HepG2 (cell line): ENCODE results near the gene ABCC3. TPM values are rescaled to one million over a fixed set of nuclear protein-coding genes. Genes with fewer than 3 reads are reported as not detected.

Experiments used
- AKAP8 ChIP-seq: sonication (generic); formaldehyde crosslinking; IDR thresholded peaks from 2 replicates; pipeline ENCODE4 v1.5.1; 2020; ENCODE audit warnings: mild to moderate bottlenecking, missing genetic modification reagents
- ETS1 ChIP-seq: sonication (generic); formaldehyde crosslinking; IDR thresholded peaks from 2 replicates; pipeline ENCODE4 v1.4.0; 2020; ENCODE audit warnings: missing genetic modification reagents
- FOXJ3 ChIP-seq: sonication (generic); formaldehyde crosslinking; IDR thresholded peaks from 2 replicates; pipeline ENCODE4 v1.4.0; 2020; ENCODE audit warnings: missing genetic modification reagents, mild to moderate bottlenecking, borderline replicate concordance
- GATAD1 ChIP-seq: IDR thresholded peaks from 2 replicates; pipeline ENCODE4 v1.6.1; 2016; ENCODE audit warnings: missing genetic modification reagents, missing compliant biosample characterization
- HNF4G ChIP-seq, 2 experiments: sonication (generic) in 1 of 2; formaldehyde crosslinking in 1 of 2; IDR thresholded peaks; 2 replicates each; pipeline versions ENCODE4 v1.4.0 to v1.6.1; 2011 to 2020; ENCODE audit warnings: borderline replicate concordance in 2 of 2, low read depth in 2 of 2, mild to moderate bottlenecking in 2 of 2, low read length in 1 of 2, missing genetic modification reagents in 1 of 2, moderate library complexity in 1 of 2
- PRPF4 ChIP-seq: fragments of 200-400 bp; formaldehyde crosslinking; IDR thresholded peaks from 2 replicates; pipeline ENCODE4 v1.6.1; 2016; ENCODE audit warnings: low read length, low read depth; ENCODE audit not compliant: poor library complexity, severe bottlenecking
- RAD21 ChIP-seq: fragments of 450-650 bp; formaldehyde crosslinking; IDR thresholded peaks from 2 replicates; pipeline ENCODE4 v1.5.0; 2020; ENCODE audit warnings: mild to moderate bottlenecking
- SETDB1 ChIP-seq: sonication (generic); formaldehyde crosslinking; IDR thresholded peaks from 2 replicates; pipeline ENCODE4 v1.5.1; 2020; ENCODE audit warnings: missing genetic modification reagents, mild to moderate bottlenecking, borderline replicate concordance
- SRSF1 ChIP-seq: fragments of 200-400 bp; formaldehyde crosslinking; optimal IDR thresholded peaks from 2 replicates; pipeline ENCODE3; 2017; ENCODE audit warnings: mild to moderate bottlenecking, low read depth, low read length, moderate library complexity
- ZNF160 ChIP-seq: sonication (generic); formaldehyde crosslinking; IDR thresholded peaks from 2 replicates; pipeline ENCODE4 v1.8.0; 2022; ENCODE audit warnings: mild to moderate bottlenecking, inconsistent platforms, missing genetic modification reagents
- ZNF484 ChIP-seq: sonication (generic); formaldehyde crosslinking; IDR thresholded peaks from 2 replicates; pipeline ENCODE4 v1.5.1; 2020; ENCODE audit warnings: mild to moderate bottlenecking, low read depth, missing genetic modification reagents, borderline replicate concordance
- ZNF512 ChIP-seq: sonication (generic); formaldehyde crosslinking; IDR thresholded peaks from 2 replicates; pipeline ENCODE4 v1.4.0; 2020; ENCODE audit warnings: mild to moderate bottlenecking, missing genetic modification reagents
- ZNF549 ChIP-seq: sonication (generic); formaldehyde crosslinking; IDR thresholded peaks from 2 replicates; pipeline ENCODE4 v1.5.0; 2020; ENCODE audit warnings: missing genetic modification reagents
- ZNF784 ChIP-seq: sonication (generic); formaldehyde crosslinking; IDR thresholded peaks from 2 replicates; pipeline ENCODE4 v1.5.1; 2020; ENCODE audit warnings: missing genetic modification reagents, mild to moderate bottlenecking, borderline replicate concordance
- ZSCAN12 ChIP-seq: sonication (generic); formaldehyde crosslinking; IDR thresholded peaks from 2 replicates; pipeline ENCODE4 v1.9.0; 2021; ENCODE audit warnings: mild to moderate bottlenecking, missing genetic modification reagents
- polyA plus RNA-seq, 8 experiments: library from polyadenylated mRNA; depleted of rRNA in 3 of 8; stranded (reverse) in 7 of 8; unstranded in 1 of 8; fragments of >200 nt; fragmentation: Illumina TruSeq in 4 of 8; extraction: Trizol in 4 of 8; gene quantifications; 2 replicates each; pipeline versions ENCODE4 v1.2.1 to v1.2.3, GENCODE V29; 2011 to 2016; ENCODE audit warnings: low read depth in 4 of 8, missing spikeins in 1 of 8, mixed read lengths in 1 of 8; ENCODE audit not compliant: insufficient read depth in 1 of 8
- total RNA-seq, 5 experiments: library from RNA; depleted of rRNA; stranded (reverse); fragments of >200 nt; fragmentation: Illumina TruSeq; extraction: Trizol; gene quantifications; 2 replicates each; pipeline ENCODE4 v1.2.3, GENCODE V29; 2016; ENCODE audit warnings: low read depth in 1 of 5
- TF ChIP-seq, protein P1 (sequence below): sonication (generic); formaldehyde crosslinking; IDR thresholded peaks from 2 replicates; pipeline ENCODE4 v1.4.0; 2020; ENCODE audit warnings: missing genetic modification reagents
- TF ChIP-seq, protein P2 (sequence below): IDR thresholded peaks from 2 replicates; pipeline ENCODE4 v1.6.1; 2018; ENCODE audit warnings: missing genetic modification reagents, mild to moderate bottlenecking, missing compliant biosample characterization
- TF ChIP-seq, protein P3 (sequence below): sonication (generic); formaldehyde crosslinking; IDR thresholded peaks from 2 replicates; pipeline ENCODE4 v1.4.0; 2020; ENCODE audit warnings: missing genetic modification reagents
- TF ChIP-seq, protein P4 (sequence below): sonication (generic); formaldehyde crosslinking; IDR thresholded peaks from 2 replicates; pipeline ENCODE4 v1.4.0; 2020; ENCODE audit warnings: mild to moderate bottlenecking, missing genetic modification reagents

Gene ABCC3
- total and polyA plus RNA-seq, 2 of the 13 experiments (the other 11 are each of a cell fraction or from before 2014, with no cell fraction given) = 25.2 to 50.7 TPM

DNA sequence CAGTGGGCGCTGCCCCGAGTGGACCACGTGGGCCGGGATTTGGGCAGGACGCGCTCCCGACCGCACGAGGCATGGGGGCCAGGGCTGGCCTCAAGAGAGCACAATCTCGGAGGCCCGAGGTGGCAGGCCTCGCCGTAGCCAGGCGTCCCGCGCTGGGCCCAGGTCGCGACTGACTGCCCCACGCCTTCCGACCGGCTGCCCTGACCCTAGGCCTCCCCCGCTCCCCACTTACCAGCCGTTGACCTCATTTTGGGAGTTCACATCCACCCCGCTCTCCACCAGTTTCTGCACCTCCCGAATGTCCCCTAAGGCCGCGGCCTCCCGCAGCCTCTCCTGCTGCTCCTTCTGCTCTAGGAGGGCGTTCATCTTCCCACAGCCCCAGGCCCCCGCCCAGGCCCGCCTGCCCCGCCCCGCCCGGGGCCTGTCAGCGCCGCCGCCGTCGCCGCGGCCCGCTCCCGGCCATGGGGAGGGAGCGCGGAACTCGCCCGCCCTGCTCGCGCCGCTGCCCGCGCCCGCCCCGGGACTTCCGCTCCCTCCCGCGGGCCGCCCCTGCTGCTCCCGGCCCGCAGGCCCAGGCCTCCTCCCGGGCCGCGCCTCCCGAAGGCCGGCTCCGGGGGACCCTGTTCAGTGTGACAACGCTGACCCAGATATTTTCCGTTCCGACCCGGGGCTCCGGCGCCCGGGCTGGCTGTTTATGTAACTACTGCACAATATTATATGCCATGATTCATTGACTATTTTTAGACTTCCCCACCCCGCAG lies 72.8 kb downstream of the ABCC3 start, which contains the start of gene ANKRD40 (continued):
- TF ChIP-seq, protein P1, sequence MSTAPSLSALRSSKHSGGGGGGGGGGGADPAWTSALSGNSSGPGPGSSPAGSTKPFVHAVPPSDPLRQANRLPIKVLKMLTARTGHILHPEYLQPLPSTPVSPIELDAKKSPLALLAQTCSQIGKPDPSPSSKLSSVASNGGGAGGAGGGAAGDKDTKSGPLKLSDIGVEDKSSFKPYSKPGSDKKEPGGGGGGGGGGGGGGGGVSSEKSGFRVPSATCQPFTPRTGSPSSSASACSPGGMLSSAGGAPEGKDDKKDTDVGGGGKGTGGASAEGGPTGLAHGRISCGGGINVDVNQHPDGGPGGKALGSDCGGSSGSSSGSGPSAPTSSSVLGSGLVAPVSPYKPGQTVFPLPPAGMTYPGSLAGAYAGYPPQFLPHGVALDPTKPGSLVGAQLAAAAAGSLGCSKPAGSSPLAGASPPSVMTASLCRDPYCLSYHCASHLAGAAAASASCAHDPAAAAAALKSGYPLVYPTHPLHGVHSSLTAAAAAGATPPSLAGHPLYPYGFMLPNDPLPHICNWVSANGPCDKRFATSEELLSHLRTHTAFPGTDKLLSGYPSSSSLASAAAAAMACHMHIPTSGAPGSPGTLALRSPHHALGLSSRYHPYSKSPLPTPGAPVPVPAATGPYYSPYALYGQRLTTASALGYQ = peak; percentile 63; the same call in 1 of the 2 replicates
- TF ChIP-seq GATAD1 (CRISPR knock-in tag) (peak; percentile 90), ZNF784 (CRISPR knock-in tag) (no peak; the same call in 1 of the 2 replicates), RAD21 (peak; percentile 55), ZNF512 (no peak), HNF4G (IDR thresholded peaks at IDR 0.05; ENCODE audit: borderline replicate concordance, low read depth, low read length) (peak; percentile 55; the same call in 1 of the 2 replicates), HNF4G (CRISPR knock-in tag; IDR thresholded peaks at IDR 0.05; ENCODE audit: borderline replicate concordance, low read depth) (no peak), ZSCAN12 (peak; percentile 88), SRSF1 (no peak), ZNF160 (no peak), ZNF484 (CRISPR knock-in tag) (peak; percentile 35; the same call in 1 of the 2 replicates), AKAP8 (CRISPR knock-in tag) (no peak), ETS1 (CRISPR knock-in tag) (0 out of 2 replicates have a peak, but pooled peaks have one; percentile 34), PRPF4 (no peak), FOXJ3 (CRISPR knock-in tag) (no peak), ZNF549 (CRISPR knock-in tag) (peak; percentile 62; the same call in 1 of the 2 replicates), SETDB1 (CRISPR knock-in tag) (no peak)
- TF ChIP-seq, protein P2, sequence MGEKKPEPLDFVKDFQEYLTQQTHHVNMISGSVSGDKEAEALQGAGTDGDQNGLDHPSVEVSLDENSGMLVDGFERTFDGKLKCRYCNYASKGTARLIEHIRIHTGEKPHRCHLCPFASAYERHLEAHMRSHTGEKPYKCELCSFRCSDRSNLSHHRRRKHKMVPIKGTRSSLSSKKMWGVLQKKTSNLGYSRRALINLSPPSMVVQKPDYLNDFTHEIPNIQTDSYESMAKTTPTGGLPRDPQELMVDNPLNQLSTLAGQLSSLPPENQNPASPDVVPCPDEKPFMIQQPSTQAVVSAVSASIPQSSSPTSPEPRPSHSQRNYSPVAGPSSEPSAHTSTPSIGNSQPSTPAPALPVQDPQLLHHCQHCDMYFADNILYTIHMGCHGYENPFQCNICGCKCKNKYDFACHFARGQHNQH = peak; percentile 95
- TF ChIP-seq, protein P3, sequence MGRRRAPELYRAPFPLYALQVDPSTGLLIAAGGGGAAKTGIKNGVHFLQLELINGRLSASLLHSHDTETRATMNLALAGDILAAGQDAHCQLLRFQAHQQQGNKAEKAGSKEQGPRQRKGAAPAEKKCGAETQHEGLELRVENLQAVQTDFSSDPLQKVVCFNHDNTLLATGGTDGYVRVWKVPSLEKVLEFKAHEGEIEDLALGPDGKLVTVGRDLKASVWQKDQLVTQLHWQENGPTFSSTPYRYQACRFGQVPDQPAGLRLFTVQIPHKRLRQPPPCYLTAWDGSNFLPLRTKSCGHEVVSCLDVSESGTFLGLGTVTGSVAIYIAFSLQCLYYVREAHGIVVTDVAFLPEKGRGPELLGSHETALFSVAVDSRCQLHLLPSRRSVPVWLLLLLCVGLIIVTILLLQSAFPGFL = 0 out of 2 replicates have a peak, but pooled peaks have one; percentile 69
- TF ChIP-seq, protein P4, sequence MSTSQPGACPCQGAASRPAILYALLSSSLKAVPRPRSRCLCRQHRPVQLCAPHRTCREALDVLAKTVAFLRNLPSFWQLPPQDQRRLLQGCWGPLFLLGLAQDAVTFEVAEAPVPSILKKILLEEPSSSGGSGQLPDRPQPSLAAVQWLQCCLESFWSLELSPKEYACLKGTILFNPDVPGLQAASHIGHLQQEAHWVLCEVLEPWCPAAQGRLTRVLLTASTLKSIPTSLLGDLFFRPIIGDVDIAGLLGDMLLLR (CRISPR knock-in tag) = peak; percentile 93
